Hindlimb muscle (tissue), 1 donor: ENCODE data around the gene AUTS2. TPM values are rescaled to one million over a fixed set of nuclear protein-coding genes. Genes with fewer than 3 reads are reported as not detected.
A peak's percentile ranks its signal among the peaks of the same experiment; 100 is the strongest.

Source experiments
- DNase-seq: peaks from one replicate; pipeline ENCODE4 v3.0.0-alpha.2; 2013
- polyA plus RNA-seq: library from polyadenylated mRNA; unstranded; fragments of 120-200 nt; gene quantifications from one replicate; pipeline ENCODE4 v1.2.1, GENCODE V29; 2013; ENCODE audit not compliant: insufficient read length

The AUTS2 gene
- polyA plus RNA-seq, 1 donor, result 80.5 TPM

- DNase-seq, result no peak
Measured at GRCh38 chr7:70615066-70615606, 1016.9 kb downstream of the AUTS2 start.

GRCh38 chr7:70616211-70616610, 1017.9 kb downstream of the AUTS2 start:
- no peak for DNase-seq

- DNase-seq, result no peak
Measured at GRCh38 chr7:70616821-70617220, 1018.5 kb downstream of the AUTS2 start.

DNA sequence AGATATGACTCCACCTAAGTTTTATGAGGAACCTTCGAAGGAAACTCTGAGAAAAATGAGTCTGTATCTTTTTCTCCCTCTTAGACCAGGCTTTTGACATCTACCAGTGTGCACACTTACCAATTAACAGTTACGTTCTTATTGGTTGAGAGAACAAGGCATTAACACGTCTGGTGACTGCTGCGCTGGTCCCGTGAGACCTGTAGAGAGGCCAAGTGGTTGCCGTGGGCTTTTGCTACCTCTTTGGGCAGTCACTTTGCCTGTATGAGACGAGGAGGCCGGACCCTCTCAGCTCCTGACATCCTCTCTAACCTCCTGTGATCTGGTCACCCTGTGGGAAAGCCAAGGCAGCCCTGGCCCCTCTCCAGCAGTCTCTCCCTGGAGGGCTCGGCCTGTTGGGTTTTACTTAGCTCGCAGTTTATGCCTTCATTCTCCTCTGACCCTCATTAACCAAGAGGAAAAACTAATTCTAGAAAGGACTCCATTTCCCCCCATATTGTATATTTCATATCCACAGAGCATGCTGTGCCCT, 1019.8 kb downstream of the AUTS2 start:
- DNase-seq, result no peak

- no peak for DNase-seq
Measured at GRCh38 chr7:70619130-70619529, 1020.9 kb downstream of the AUTS2 start.

DNA sequence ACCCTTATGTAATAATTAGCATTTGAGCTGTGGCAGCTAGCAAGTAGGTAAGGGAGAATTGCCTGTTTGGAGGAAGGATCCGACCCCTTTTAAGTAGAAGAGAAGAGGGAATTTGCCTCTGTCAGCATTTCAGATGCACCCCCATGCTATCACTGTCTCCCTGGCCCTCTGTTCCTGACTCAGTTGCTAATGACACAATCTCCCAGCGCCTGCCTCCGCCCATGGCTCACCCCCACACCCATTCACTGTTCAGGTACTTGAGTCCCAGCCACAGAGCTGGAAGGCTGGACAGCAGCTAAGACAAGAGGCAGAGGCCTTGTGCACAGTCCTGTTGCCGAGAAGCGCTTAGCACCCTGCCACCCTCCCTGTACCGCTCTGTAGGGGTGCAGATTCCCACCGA, 1021.4 kb downstream of the AUTS2 start:
- DNase-seq, result no peak

- no peak for DNase-seq
Measured at GRCh38 chr7:70620333-70621055, 1022.2 kb downstream of the AUTS2 start.

GRCh38 chr7:70621954-70622600, 1023.8 kb downstream of the AUTS2 start:
- no peak for DNase-seq

GRCh38 chr7:70622936-70623335, 1024.7 kb downstream of the AUTS2 start:
- DNase-seq, result no peak

GRCh38 chr7:70624500-70625103, 1026.3 kb downstream of the AUTS2 start:
- no peak for DNase-seq

- no peak for DNase-seq
Measured at GRCh38 chr7:70627461-70627860, 1029.2 kb downstream of the AUTS2 start.

GRCh38 chr7:70630440-70630817, 1032.2 kb downstream of the AUTS2 start:
- DNase-seq, result no peak

- peak; percentile 48 for DNase-seq
Measured at GRCh38 chr7:70630818-70631457, 1032.7 kb downstream of the AUTS2 start.

DNA sequence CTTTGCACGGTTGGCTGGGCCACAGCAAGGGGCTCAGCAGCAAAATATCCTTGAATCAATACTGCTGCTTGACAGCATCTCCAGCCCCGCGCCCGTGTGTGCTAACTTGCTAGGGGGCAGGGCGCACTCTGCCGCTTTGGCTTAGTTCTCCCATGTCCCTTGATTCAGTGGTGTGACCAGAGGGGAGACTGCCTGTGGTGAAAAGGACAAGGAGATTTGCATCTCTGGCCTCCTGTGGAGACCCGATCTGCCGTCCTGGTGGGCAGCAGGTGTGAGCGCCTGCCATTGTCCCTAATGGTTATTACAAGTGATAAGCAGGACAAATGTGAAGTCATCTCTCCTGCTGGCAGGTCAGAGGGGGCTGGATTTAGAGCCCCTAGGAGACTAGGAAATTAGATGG, 1033.4 kb downstream of the AUTS2 start:
- no peak for DNase-seq

GRCh38 chr7:70632400-70632799, 1034.1 kb downstream of the AUTS2 start:
- no peak for DNase-seq

DNA sequence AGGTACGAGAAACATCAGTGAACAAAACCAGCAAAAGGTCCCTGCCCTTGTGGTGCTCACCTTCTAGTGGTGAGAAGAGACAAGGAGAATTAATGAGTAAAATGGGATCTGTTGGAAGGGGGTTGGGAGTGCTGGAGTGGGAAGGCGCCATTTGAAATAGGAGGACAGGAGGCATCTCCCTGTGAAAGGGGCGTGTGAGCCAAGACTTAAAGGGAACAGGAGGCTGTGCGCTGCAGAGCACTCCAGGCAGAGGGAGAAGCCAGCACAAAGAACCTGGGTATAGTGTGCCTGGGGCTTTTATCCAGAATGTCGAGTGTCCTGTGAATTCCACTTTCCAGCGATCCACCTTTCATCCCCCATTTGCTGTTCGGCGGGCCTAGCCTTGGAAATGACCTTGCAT, 1035.8 kb downstream of the AUTS2 start:
- DNase-seq, result no peak

GRCh38 chr7:70634610-70635068, 1036.4 kb downstream of the AUTS2 start:
- DNase-seq, result no peak

GRCh38 chr7:70635633-70636032, 1037.4 kb downstream of the AUTS2 start:
- no peak for DNase-seq

GRCh38 chr7:70636169-70636568, 1037.9 kb downstream of the AUTS2 start:
- no peak for DNase-seq

DNA sequence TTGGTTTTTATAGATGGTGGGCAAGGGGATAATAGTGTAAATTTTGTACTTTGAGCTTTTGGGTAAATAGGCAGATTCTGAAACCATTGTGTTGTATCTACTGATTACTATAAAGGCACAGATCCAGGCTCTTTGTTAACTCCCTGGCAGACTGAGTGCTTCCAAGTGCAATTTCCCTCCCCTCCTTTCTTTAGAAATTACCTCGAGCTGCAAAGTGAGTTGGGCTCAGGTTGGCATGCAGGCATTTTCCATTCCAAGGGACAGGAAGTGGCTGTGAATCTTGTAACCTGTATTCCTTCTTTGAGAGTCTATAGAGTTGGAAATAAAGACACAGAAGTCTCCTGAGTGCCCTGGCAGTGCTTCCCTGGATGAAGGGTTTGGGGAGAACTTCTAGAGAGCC, 1039.5 kb downstream of the AUTS2 start:
- no peak for DNase-seq

- DNase-seq, result no peak
Measured at GRCh38 chr7:70638158-70639107, 1040.2 kb downstream of the AUTS2 start.
